Measurements from ENCODE around the gene CNR2. TPM values are rescaled to one million over a fixed set of nuclear protein-coding genes. Genes with fewer than 3 reads are reported as not detected.
"Not testable (repeated sequence)": the region's sequence is repeated elsewhere in the genome, so short reads cannot be mapped to it uniquely, and the experiment has no call there.

The CNR2 gene
- total RNA-seq: 0.03 TPM

- no peak for DNase-seq (ENCODE audit: low spot score)
Observed at GRCh38 chr1:23913212-23913880, at the start of gene CNR2. Gene CNR2 (minus strand): TSS chr1:23913362. CDS start chr1:23875617, 37,745 bp downstream.

- DNase-seq (ENCODE audit: low spot score): no peak
Observed at GRCh38 chr1:23960291-23961020, 47.3 kb upstream of the CNR2 start.

- DNase-seq (ENCODE audit: low spot score): peak; percentile 97
Observed at GRCh38 chr1:23959461-23960290, 46.5 kb upstream of the CNR2 start, which contains the start of gene PNRC2. Gene PNRC2 (plus strand): TSS chr1:23959828. CDS start chr1:23961458, 1,630 bp downstream.

GRCh38 chr1:23958810-23959460 is 45.8 kb upstream of the CNR2 start:
- peak; percentile 88 for DNase-seq (ENCODE audit: low spot score)

- not testable (repeated sequence) for DNase-seq (ENCODE audit: low spot score)
Observed at GRCh38 chr1:23958040-23958809, 45.1 kb upstream of the CNR2 start.

GRCh38 chr1:23957096-23957495 is 43.9 kb upstream of the CNR2 start:
- DNase-seq (ENCODE audit: low spot score): peak; percentile 78

GRCh38 chr1:23953020-23953419 is 39.9 kb upstream of the CNR2 start:
- no peak for DNase-seq (ENCODE audit: low spot score)

GRCh38 chr1:23947366-23947765 is 34.2 kb upstream of the CNR2 start:
- DNase-seq (ENCODE audit: low spot score): no peak

- no peak for DNase-seq (ENCODE audit: low spot score)
Observed at GRCh38 chr1:23936481-23937176, 23.5 kb upstream of the CNR2 start.

- no peak for DNase-seq (ENCODE audit: low spot score)
Observed at GRCh38 chr1:23931491-23931880, 18.3 kb upstream of the CNR2 start.

GRCh38 chr1:23930861-23931490 is 17.8 kb upstream of the CNR2 start:
- DNase-seq (ENCODE audit: low spot score): no peak

GRCh38 chr1:23930270-23930669 is 17.1 kb upstream of the CNR2 start:
- DNase-seq (ENCODE audit: low spot score): no peak

GRCh38 chr1:23928789-23929188 is 15.6 kb upstream of the CNR2 start:
- DNase-seq (ENCODE audit: low spot score): no peak

- DNase-seq (ENCODE audit: low spot score): no peak
Observed at GRCh38 chr1:23927097-23927496, 13.9 kb upstream of the CNR2 start.

GRCh38 chr1:23925279-23925678 is 12.1 kb upstream of the CNR2 start:
- no peak for DNase-seq (ENCODE audit: low spot score)

- DNase-seq (ENCODE audit: low spot score): no peak
Observed at GRCh38 chr1:23924601-23925000, 11.4 kb upstream of the CNR2 start.

GRCh38 chr1:23923592-23924499 is 10.7 kb upstream of the CNR2 start:
- no peak for DNase-seq (ENCODE audit: low spot score)

- no peak for DNase-seq (ENCODE audit: low spot score)
Observed at GRCh38 chr1:23922321-23922943, 9.3 kb upstream of the CNR2 start.

Measured in mucosa of gallbladder (tissue), 1 donor.